SHP77 (cell line): ENCODE measurements around the gene GNL3L.
"Not testable (repeated sequence)": the region's sequence is repeated elsewhere in the genome, so short reads cannot be mapped to it uniquely, and the experiment has no call there.

ENCODE experiments used
- DNase-seq, 2 experiments: peaks; one replicate each; lab custom pipeline; 2025; lab: John Stamatoyannopoulos, UW

GNL3L gene

DNA sequence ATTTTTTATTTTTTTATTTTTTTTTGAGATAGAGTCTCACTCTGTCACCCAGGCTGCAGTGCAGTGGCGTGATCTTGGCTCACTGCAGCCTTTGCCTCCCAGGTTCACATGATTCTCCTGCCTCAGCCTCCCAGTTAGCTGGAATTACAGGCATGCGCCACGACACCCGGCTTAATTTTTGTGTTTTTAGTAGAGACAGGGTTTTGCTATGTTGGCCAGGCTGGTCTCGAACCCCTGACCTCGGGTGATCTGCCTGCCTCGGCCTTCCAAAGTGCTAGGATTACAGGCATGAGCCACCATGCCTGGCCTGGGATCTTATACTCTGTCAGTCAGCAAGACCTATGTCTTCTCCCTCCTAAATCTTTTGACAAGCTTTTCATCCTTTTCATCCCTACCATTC lies 25.0 kb downstream of the GNL3L start:
- DNase-seq, result not testable (repeated sequence)

DNA sequence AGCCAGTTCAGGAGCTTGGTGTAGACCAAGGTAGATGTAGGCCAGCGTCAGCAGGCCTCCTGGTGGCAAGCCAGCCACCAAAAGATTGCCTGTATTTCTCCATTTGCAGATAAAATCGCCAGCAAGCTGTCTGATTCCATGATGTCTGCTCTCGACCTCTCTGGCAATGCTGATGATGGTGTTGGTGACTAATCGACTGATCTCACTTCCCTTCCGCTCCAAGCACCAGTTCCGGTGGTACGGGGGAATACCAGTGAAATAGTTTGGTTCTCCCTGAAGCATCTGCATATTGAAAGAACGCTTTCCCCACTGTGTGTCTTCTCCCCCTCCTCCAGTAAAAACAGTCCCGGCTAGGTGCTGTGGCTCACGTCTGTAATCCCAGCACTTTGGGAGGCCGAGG lies 30.4 kb downstream of the GNL3L start:
- DNase-seq, result no peak

DNA sequence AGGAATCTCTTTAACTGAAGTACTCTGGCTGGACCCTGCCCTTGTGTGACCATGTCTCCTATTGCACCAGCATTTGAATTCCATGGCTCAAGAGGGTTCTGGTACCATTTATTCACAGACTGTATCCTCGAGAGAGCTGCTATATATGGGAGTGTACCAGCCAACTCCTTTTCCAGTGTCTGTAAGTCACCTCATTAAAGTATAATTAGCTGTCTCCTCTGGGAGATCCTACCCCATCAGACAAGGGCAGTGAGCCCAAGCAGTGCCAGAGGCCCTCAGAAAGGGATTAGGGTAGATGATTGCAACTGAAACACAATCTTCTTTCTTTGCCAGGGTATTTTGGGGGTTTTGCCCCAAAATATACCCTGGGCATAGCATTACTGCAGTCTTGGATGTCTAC lies 31.6 kb downstream of the GNL3L start:
- no peak for DNase-seq

DNA sequence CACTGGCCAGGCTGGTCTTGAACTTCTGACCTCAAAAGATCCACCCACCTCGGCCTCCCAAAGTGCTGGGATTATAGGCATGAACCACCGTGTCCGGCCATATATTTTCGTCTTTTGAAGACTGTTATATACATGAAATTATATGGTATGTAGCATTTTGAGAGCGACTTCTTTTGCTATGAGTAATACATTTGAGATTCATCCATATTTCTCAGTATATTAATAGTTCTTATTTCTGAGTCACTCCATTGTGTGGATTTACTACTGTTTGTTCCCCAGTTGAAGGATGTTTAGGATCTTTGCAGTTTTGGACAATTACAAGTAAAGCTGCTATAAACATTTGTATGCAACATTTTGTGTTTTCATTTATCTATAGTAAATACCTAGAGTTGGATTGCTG lies 34.9 kb downstream of the GNL3L start:
- DNase-seq, result no peak

DNA sequence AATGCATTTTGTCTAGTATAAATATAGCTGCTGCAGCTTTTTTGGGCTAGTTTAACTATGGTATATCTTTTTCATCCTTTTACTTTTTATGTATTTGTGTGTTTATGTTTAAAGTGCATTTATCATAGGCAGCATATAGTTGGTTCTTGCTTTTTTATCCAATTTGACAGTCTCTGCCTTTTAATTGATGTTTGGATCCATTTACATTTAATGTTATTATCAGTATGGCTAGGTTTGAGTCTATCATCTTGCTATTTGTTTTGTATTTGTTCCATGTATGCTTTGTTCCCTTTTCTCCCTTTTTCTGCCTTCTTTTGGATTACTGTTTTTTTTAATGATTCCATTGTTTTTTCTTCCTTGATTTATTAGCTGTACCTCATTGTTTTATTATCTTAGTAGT lies 40.3 kb downstream of the GNL3L start:
- DNase-seq, result no peak

DNA sequence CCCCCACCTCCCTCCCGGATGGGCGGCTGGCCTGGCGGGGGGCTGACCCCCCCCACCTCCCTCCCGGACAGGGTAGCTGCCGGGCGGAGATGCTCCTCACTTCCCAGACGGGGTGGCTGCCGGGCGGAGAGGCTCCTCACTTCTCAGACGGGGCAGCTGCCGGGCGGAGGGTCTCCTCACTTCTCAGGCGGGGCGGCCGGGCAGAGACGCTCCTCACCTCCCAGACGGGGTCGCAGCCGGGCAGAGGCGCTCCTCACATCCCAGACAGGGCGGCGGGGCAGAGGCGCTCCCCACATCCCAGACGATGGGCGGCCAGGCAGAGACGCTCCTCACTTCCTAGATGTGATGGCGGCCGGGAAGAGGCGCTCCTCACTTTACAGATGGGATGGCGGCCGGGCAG lies 42.6 kb downstream of the GNL3L start:
- not testable (repeated sequence) for DNase-seq

DNA sequence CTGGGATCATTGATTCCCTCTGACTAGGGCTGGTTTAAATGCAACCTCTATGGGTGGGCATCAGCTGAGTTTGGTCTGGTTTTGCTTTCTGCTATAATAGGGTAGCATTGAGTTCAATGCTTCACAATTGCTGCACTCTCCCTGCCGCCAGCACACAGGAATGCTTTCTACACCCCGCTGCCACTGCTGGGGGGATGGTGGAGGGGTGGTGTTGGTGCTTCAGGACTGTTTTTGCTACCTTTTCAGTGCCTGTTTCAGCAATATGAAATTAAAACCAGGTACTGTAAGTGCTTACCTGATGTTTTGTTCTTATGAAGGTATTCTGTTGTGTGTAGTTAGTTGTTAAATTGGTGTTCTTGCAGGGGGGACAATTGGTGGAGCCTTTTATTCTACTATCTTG lies 67.7 kb downstream of the GNL3L start:
- no peak for DNase-seq

DNA sequence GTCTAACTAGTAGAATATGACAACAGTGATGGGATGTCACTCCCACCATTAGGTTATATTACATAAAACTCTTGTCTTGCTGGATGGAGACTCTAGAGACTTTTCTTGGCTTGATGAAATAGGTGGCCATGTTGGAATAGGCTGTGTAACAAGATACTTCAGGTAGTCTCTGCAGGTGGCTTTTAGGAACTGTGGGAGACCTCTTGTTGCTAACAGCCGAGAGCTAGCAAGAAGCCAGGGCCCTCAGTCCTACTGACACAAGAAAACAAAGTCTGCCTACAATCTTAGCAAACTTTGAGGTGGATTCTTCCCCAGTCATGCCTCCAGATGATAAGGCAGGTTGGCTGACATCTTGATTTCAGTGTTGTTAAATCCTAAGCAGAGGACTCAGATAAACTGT lies 72.5 kb downstream of the GNL3L start:
- DNase-seq, result no peak
